Uterus (tissue), 4 donors: Measurements from ENCODE around the gene LMX1B. TPM values are rescaled to one million over a fixed set of nuclear protein-coding genes. Genes with fewer than 3 reads are reported as not detected.

Source experiments
- DNase-seq, 2 donors: peaks; one replicate each; pipeline ENCODE4 v3.0.0-alpha.2; 2019 to 2020
- H3K27ac ChIP-seq, 2 donors: fragments of 200-600 bp; sonication (generic); 1 replicate in 1 of 2; 2 replicates in 1 of 2; pipeline ENCODE4 v1.5.1; 2016 to 2018
- H3K27me3 ChIP-seq, 2 donors: fragments of 200-600 bp; sonication (generic); one replicate each; pipeline ENCODE4 v1.5.1; 2018 to 2019; ENCODE audit warnings: control low read depth in 1 of 2
- H3K36me3 ChIP-seq, 2 donors: fragments of 200-600 bp; sonication (generic); one replicate each; pipeline ENCODE4 v1.5.1; 2019; ENCODE audit warnings: control low read depth in 1 of 2
- H3K4me1 ChIP-seq, 2 donors: fragments of 200-600 bp; sonication (generic); one replicate each; pipeline ENCODE4 v1.5.1; 2018 to 2019; ENCODE audit warnings: control low read depth in 1 of 2
- H3K4me3 ChIP-seq, 2 donors: fragments of 200-600 bp; sonication (generic); 1 replicate in 1 of 2; 2 replicates in 1 of 2; pipeline ENCODE4 v1.5.1; 2018 to 2019; ENCODE audit warnings: mild to moderate bottlenecking in 1 of 2
- H3K9me3 ChIP-seq, 2 donors: fragments of 200-600 bp; sonication (generic); one replicate each; pipeline ENCODE4 v1.5.1; 2019; ENCODE audit warnings: control low read depth in 1 of 2
- CTCF ChIP-seq, 4 experiments: fragments of 200-600 bp in 2 of 4; fragments of 450-650 bp in 2 of 4; sonication (generic) in 2 of 4; IDR thresholded peaks; one replicate each; pipeline ENCODE4 v1.5.1; 2016 to 2019; ENCODE audit warnings: antibody characterized with exemption in 4 of 4, mild to moderate bottlenecking in 2 of 4, moderate library complexity in 1 of 4
- POLR2A ChIP-seq, 2 donors: fragments of 450-650 bp; IDR thresholded peaks; one replicate each; pipeline ENCODE4 v1.6.1; 2016; ENCODE audit warnings: antibody characterized with exemption in 2 of 2, mild to moderate bottlenecking in 1 of 2, moderate library complexity in 1 of 2
- intact Hi-C: fragments of 100-400 bp; cut with DNase I; formaldehyde crosslinking; loops from one replicate; pipeline ENCODE4 v1.15.1; 2023; ENCODE audit warnings: low total_unique reads
- total RNA-seq, 4 donors: library from RNA; depleted of rRNA in 3 of 4; stranded (reverse); fragments of >200 nt in 3 of 4; gene quantifications; one replicate each; pipeline versions ENCODE4 v1.1.0 to v1.2.4, GENCODE V29; 2014 to 2023
- donor health status: DM: yes; HTN: yes; CAD: no.

Gene LMX1B
- total RNA-seq, 4 donors from 2014 or later = not detected

DNA sequence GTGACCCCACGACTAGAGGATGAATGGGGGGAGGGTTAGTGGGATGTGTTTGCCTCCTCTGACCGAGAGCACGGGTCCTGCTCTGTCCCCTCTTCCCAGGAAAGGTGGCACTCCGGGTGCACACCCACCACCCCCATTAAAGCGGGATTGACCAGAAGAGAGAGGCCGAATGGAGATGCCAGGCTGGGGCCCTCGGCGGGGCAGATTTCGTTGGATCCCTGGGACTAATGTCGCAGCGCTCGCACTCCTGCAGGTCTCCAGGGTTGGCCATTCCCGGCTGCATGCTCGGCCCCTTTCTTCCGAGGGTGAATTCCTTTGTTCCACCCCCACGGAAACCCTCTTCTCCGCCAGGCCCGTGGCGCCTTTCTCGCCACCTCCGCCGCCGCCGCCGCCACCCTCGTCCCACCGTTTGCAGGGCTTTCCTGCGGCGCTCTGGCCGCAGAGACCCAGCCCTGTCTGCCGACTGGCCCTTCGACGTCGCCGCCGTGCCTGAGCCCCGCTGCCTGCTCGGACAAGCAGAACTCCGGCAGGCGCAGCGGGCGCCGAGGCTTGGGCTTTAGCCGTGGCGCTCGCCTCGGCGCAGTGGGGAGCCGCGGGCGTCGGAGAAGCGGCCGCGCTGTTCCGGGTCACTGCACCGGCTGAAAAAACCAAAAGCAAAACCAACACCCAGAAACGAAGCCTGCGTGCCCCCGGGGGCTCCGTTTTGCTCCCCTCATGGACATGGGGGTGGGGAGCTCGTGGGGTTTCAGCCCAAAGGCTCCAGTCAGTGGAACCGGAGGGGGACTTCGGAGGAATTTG, 11.8 kb downstream of the LMX1B start:
- no peak for DNase-seq
- intact Hi-C loops = no loop called here
- no peak for TF ChIP-seq CTCF (IDR thresholded peaks at IDR 0.05)
- no peak for TF ChIP-seq POLR2A (IDR thresholded peaks at IDR 0.05)
- no peaks in the 10 kb centered on the region for H3K9me3 ChIP-seq
- peak overlapping the region in 1 of 2 donors; percentile 18 for H3K4me3 ChIP-seq
- H3K4me1 ChIP-seq = peaks cover 0 to 4% of the 10 kb centered on the region in 2 donors
- H3K27ac ChIP-seq = no peak overlapping the region
- H3K27me3 ChIP-seq = peaks cover 5 to 58% of the 10 kb centered on the region in 2 donors
- no peaks in the 10 kb centered on the region for H3K36me3 ChIP-seq

GRCh38 chr9:126626127-126626925, 12.6 kb downstream of the LMX1B start:
- H3K4me1 ChIP-seq = peaks cover 0 to 4% of the 10 kb centered on the region in 2 donors
- peak overlapping the region in 1 of 2 donors; percentile 18 for H3K4me3 ChIP-seq
- no peaks in the 10 kb centered on the region for H3K9me3 ChIP-seq
- H3K27me3 ChIP-seq = peaks cover 5 to 58% of the 10 kb centered on the region in 2 donors
- intact Hi-C loops = no loop called here
- no peak overlapping the region for H3K27ac ChIP-seq
- H3K36me3 ChIP-seq = no peaks in the 10 kb centered on the region
- no peak for TF ChIP-seq CTCF (IDR thresholded peaks at IDR 0.05)
- no peak for TF ChIP-seq POLR2A (IDR thresholded peaks at IDR 0.05)
- DNase-seq = no peak

GRCh38 chr9:126626926-126627233, 13.2 kb downstream of the LMX1B start:
- no peak for DNase-seq
- intact Hi-C loops = no loop called here
- Histone ChIP-seq H3K4me1 (peaks cover 0 to 4% of the 10 kb centered on the region in 2 donors), H3K36me3 (no peaks in the 10 kb centered on the region), H3K9me3 (no peaks in the 10 kb centered on the region), H3K27me3 (peaks cover 5 to 56% of the 10 kb centered on the region in 2 donors), H3K27ac (no peak overlapping the region), H3K4me3 (no peak overlapping the region)
- TF ChIP-seq POLR2A (IDR thresholded peaks at IDR 0.05) (no peak), CTCF (IDR thresholded peaks at IDR 0.05) (no peak)

DNA sequence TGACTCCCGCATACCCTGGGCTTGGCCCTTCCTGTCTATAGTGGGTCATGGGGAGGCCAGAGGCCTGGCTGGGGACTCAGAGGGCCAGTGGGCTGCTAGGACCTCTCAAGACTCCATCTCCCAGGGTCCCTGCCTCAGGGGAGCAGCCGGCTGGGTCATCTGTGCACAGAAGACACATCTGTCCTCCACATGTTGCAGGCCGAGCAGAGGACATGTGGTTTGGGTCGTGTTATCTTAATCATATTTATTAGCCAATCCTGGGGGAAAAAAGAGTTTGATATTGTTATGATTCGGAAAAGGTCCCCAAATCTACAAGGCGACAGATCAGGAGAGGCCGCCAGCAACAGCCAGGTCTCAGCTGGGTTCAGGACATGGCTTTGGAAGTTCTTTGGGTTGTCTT, 14.4 kb downstream of the LMX1B start:
- Histone ChIP-seq H3K27me3 (peaks cover 5 to 43% of the 10 kb centered on the region in 2 donors), H3K9me3 (no peaks in the 10 kb centered on the region), H3K27ac (no peak overlapping the region), H3K36me3 (no peaks in the 10 kb centered on the region), H3K4me3 (no peak overlapping the region), H3K4me1 (peaks cover 0 to 4% of the 10 kb centered on the region in 2 donors)
- TF ChIP-seq CTCF (IDR thresholded peaks at IDR 0.05) = no peak
- TF ChIP-seq POLR2A (IDR thresholded peaks at IDR 0.05) = no peak
- intact Hi-C loops = no loop called here
- DNase-seq = no peak
